NT2/D1 (cell line): ENCODE data around the gene SLC5A9.

Experiments used
- YY1 ChIP-seq: IDR thresholded peaks from 2 replicates; pipeline ENCODE4 v1.6.1; 2011; ENCODE audit not compliant: insufficient read length, insufficient read depth
- ZNF274 ChIP-seq: IDR thresholded peaks from 2 replicates; pipeline ENCODE4 v1.6.1; 2011; ENCODE audit warnings: mild to moderate bottlenecking, low read depth, low read length

- TF ChIP-seq YY1 (no peak), ZNF274 (no peak)
Observed at GRCh38 chr1:48207131-48207530, 15.4 kb upstream of the SLC5A9 start.
